ENCODE data around the gene HAUS7. TPM values are rescaled to one million over a fixed set of nuclear protein-coding genes. Genes with fewer than 3 reads are reported as not detected.

The HAUS7 gene
- total RNA-seq, 1 donor from 2014 or later, result 27.7 TPM

DNA sequence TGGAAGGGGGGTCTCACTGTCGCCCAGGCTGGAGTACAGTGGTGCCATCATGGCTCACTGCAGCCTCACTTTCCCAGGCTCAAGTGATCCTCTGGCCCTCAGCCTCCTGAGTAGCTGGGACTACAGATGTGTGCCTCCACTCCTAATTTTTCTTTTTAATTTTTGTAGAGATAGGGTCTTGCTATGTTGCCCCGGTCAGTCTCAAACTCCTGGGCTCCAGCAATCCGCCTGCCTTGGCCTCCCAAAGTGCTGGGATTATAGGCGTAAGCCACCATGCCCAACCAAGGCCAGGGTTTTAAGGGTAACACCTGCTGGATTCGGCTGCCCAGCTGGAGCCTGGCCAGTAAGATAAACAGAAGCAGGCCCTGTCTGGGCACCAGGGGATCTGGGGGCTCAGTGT lies 27.9 kb downstream of the HAUS7 start:
- no peaks in the 10 kb centered on the region for H3K36me3 Mint-ChIP-seq (ENCODE audit: low read depth, unreplicated experiment)
- H3K4me1 Mint-ChIP-seq (ENCODE audit: unreplicated experiment), result no peaks in the 10 kb centered on the region
- TF ChIP-seq, protein P1, sequence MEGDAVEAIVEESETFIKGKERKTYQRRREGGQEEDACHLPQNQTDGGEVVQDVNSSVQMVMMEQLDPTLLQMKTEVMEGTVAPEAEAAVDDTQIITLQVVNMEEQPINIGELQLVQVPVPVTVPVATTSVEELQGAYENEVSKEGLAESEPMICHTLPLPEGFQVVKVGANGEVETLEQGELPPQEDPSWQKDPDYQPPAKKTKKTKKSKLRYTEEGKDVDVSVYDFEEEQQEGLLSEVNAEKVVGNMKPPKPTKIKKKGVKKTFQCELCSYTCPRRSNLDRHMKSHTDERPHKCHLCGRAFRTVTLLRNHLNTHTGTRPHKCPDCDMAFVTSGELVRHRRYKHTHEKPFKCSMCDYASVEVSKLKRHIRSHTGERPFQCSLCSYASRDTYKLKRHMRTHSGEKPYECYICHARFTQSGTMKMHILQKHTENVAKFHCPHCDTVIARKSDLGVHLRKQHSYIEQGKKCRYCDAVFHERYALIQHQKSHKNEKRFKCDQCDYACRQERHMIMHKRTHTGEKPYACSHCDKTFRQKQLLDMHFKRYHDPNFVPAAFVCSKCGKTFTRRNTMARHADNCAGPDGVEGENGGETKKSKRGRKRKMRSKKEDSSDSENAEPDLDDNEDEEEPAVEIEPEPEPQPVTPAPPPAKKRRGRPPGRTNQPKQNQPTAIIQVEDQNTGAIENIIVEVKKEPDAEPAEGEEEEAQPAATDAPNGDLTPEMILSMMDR (IDR thresholded peaks at IDR 0.05; ENCODE audit: unreplicated experiment), result no peak
- no peaks in the 10 kb centered on the region for H3K9me3 Mint-ChIP-seq (ENCODE audit: unreplicated experiment)
- H3K4me3 Mint-ChIP-seq (ENCODE audit: unreplicated experiment), result no peak overlapping the region
- H3K27ac Mint-ChIP-seq (ENCODE audit: unreplicated experiment), result no peak overlapping the region
- peaks cover 2% of the 10 kb centered on the region for H3K27me3 Mint-ChIP-seq (ENCODE audit: unreplicated experiment)
- no peak for DNase-seq (ENCODE audit: low spot score)

DNA sequence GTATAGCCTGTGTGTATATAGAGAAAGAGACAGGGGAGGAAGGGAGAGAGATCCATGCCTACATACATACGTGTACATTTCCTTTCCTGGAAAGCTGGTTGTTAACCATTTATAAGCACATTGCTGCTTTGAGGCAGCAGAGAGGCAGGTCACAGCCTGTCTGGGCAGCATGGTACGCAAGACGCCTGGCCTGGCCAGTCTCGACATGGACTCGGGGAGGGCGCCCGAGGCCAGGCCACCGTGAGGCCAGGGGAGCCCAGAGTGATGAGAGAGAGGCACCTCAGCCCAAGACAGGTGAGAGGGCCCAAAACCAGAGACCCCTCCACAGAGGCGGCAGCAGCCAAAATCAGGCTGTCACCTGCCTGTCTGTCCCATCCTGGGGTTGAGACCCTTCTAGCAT lies 28.4 kb downstream of the HAUS7 start:
- H3K27ac Mint-ChIP-seq (ENCODE audit: unreplicated experiment), result no peak overlapping the region
- H3K9me3 Mint-ChIP-seq (ENCODE audit: unreplicated experiment), result no peaks in the 10 kb centered on the region
- peaks cover 2% of the 10 kb centered on the region for H3K27me3 Mint-ChIP-seq (ENCODE audit: unreplicated experiment)
- H3K36me3 Mint-ChIP-seq (ENCODE audit: low read depth, unreplicated experiment), result no peaks in the 10 kb centered on the region
- TF ChIP-seq, protein P1 (IDR thresholded peaks at IDR 0.05; ENCODE audit: unreplicated experiment), result no peak
- H3K4me3 Mint-ChIP-seq (ENCODE audit: unreplicated experiment), result no peak overlapping the region
- no peak for DNase-seq (ENCODE audit: low spot score)
- H3K4me1 Mint-ChIP-seq (ENCODE audit: unreplicated experiment), result no peaks in the 10 kb centered on the region

DNA sequence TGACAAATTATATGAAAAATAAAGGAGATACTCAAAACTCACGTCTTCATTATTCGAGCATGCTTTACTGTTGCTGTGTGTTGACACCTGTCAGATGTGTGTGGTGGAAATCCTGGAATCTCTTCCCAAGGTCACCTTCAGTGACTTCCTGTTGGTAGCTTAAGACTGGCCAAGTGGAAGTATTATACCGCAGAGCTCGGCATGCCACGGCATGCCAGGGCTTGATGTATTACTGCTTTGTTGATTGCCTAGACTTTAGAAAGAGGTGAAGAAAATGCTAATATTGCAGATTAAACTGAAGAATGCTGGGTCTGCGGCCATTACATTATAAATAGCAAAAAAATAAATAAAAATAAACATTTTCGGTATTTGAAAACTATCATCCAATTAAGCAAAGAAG lies 29.1 kb downstream of the HAUS7 start:
- no peak for DNase-seq (ENCODE audit: low spot score)
- H3K4me3 Mint-ChIP-seq (ENCODE audit: unreplicated experiment), result no peak overlapping the region
- no peaks in the 10 kb centered on the region for H3K36me3 Mint-ChIP-seq (ENCODE audit: low read depth, unreplicated experiment)
- no peaks in the 10 kb centered on the region for H3K9me3 Mint-ChIP-seq (ENCODE audit: unreplicated experiment)
- no peaks in the 10 kb centered on the region for H3K4me1 Mint-ChIP-seq (ENCODE audit: unreplicated experiment)
- no peak overlapping the region for H3K27ac Mint-ChIP-seq (ENCODE audit: unreplicated experiment)
- peaks cover 2% of the 10 kb centered on the region for H3K27me3 Mint-ChIP-seq (ENCODE audit: unreplicated experiment)
- TF ChIP-seq, protein P1 (IDR thresholded peaks at IDR 0.05; ENCODE audit: unreplicated experiment), result no peak

DNA sequence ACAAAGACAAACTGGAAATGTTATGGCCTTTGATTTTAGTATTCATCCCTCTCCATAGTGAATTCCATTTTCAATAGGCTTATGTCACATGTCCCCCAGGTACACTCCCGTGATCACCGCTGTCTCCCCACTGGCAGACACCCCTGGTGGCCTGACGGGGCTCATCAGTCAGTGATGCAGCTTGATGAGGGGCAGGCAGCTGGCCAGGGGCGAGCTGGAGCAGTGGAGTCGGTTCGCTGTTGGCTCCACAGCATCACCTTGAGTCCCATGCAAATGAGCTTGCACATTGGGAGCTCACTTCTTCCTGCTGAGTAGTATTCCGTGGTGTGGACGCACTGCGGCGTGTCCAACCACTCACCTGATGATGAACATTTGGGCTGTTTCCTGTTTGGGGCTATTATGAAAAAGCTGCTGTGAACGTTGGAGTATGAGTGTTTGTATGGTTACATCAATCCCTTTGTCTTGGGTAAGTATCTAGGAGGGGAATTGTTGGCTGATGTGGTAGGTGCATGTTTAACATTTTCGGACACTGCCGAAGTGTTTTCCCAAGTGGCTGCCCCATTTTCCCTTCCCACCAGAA lies 29.7 kb downstream of the HAUS7 start:
- Mint-ChIP-seq H3K9me3 (ENCODE audit: unreplicated experiment) (no peaks in the 10 kb centered on the region), H3K4me3 (ENCODE audit: unreplicated experiment) (no peak overlapping the region), H3K27ac (ENCODE audit: unreplicated experiment) (no peak overlapping the region), H3K4me1 (ENCODE audit: unreplicated experiment) (no peaks in the 10 kb centered on the region), H3K27me3 (ENCODE audit: unreplicated experiment) (peaks cover 2% of the 10 kb centered on the region), H3K36me3 (ENCODE audit: low read depth, unreplicated experiment) (no peaks in the 10 kb centered on the region)
- no peak for DNase-seq (ENCODE audit: low spot score)
- TF ChIP-seq, protein P1 (IDR thresholded peaks at IDR 0.05; ENCODE audit: unreplicated experiment), result no peak

DNA sequence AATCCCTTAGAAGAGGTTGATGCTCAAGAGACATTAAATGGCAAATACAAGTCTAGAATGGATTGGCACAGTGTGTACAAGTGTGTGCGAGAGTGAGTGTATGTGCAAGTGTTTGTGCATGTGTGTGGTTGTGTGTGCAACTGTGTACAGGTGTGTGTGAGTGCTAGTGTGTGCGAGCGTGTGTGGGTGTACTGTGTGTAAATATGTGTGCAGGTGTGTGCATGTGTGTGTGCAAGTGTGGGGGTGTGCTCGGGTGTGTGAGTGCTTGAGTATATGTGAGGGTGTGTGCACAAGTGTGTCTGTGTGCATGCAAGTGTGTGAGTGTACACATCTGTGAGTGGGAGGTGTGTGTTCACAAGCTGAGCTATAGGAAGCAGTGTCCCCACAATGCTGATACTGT lies 30.4 kb downstream of the HAUS7 start:
- DNase-seq (ENCODE audit: low spot score), result no peak
- TF ChIP-seq, protein P1 (IDR thresholded peaks at IDR 0.05; ENCODE audit: unreplicated experiment), result no peak
- Mint-ChIP-seq H3K4me3 (ENCODE audit: unreplicated experiment) (no peak overlapping the region), H3K9me3 (ENCODE audit: unreplicated experiment) (no peaks in the 10 kb centered on the region), H3K27me3 (ENCODE audit: unreplicated experiment) (peaks cover 2% of the 10 kb centered on the region), H3K27ac (ENCODE audit: unreplicated experiment) (no peak overlapping the region), H3K36me3 (ENCODE audit: low read depth, unreplicated experiment) (no peaks in the 10 kb centered on the region), H3K4me1 (ENCODE audit: unreplicated experiment) (no peaks in the 10 kb centered on the region)
